ENCODE measurements around the gene SBF2. TPM values are rescaled to one million over a fixed set of nuclear protein-coding genes. Genes with fewer than 3 reads are reported as not detected.

The SBF2 gene
- total RNA-seq, 1 donor from 2014 or later, result 12.0 TPM

- H3K27ac Mint-ChIP-seq, result peak overlapping the region; percentile 46
- intact Hi-C loops (cut with micrococcal nuclease), result loop anchor here (10.0 kb wide), 2 partner anchors 703 to 1067 kb away; partner anchors contain the start of genes AMPD3, RPL27A and TRIM66
- POLR2A ChIA-PET, result interaction anchor here (1.1 kb wide), 1 partner anchor 222 kb away, joined by 3 read pairs; no protein-coding TSS in a partner anchor
- no peak for TF ChIP-seq CTCF (IDR thresholded peaks at IDR 0.05)
- ATAC-seq (ENCODE audit: low read depth), result no peak
- DNase-seq, result no peak
- no peaks in the 10 kb centered on the region for H3K9me3 Mint-ChIP-seq
- peaks cover 67% of the 10 kb centered on the region for H3K4me1 Mint-ChIP-seq
- H3K36me3 Mint-ChIP-seq (ENCODE audit: low read depth), result peaks cover 55% of the 10 kb centered on the region
- CTCF ChIA-PET, result interaction anchor here (1.2 kb wide), 1 partner anchor 23 kb away, joined by 3 read pairs; no protein-coding TSS in a partner anchor
- no peak overlapping the region for H3K4me3 Mint-ChIP-seq
- H3K27me3 Mint-ChIP-seq, result no peaks in the 10 kb centered on the region
Measured at GRCh38 chr11:9752091-9752490, 541.9 kb downstream of the SBF2 start.

DNA sequence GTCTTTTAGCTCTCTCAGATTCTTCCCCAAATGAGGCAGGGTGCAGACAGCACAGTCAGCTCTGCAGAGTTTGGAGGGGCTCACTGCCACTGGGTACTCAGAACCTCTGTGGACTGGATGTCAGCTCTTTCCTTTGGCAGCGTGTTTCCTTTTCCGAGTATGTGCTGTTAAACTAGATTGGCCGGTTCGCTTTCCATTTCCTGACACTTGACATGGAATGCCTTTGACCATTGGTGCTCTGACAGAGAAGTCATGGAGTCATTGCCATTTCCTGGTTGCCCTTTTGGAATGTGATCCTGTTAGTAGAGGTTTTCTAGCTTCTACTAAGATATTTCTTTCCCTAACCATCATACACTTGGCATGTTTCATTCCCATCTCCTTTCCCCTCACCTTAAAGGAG lies 543.5 kb downstream of the SBF2 start:
- peaks cover 67% of the 10 kb centered on the region for H3K4me1 Mint-ChIP-seq
- no peak overlapping the region for H3K4me3 Mint-ChIP-seq
- H3K9me3 Mint-ChIP-seq, result no peaks in the 10 kb centered on the region
- DNase-seq (no peak), ATAC-seq (ENCODE audit: low read depth) (no peak)
- no peaks in the 10 kb centered on the region for H3K27me3 Mint-ChIP-seq
- intact Hi-C loops (cut with micrococcal nuclease), result loop anchor here (10.0 kb wide), 2 partner anchors 704 to 1066 kb away; partner anchors contain the start of genes AMPD3, RPL27A and TRIM66
- H3K27ac Mint-ChIP-seq, result peak overlapping the region; percentile 55
- H3K36me3 Mint-ChIP-seq (ENCODE audit: low read depth), result peaks cover 68% of the 10 kb centered on the region
- ChIA-PET POLR2A (interaction anchor here (6.2 kb wide), 1 partner anchor 137 kb away, joined by 99 read pairs; no protein-coding TSS in a partner anchor), CTCF (interaction anchor here (0.6 to 5.8 kb wide), 8 partner anchors 9 to 243 kb away, joined by 3 to 101 read pairs (median 14); no protein-coding TSS in a partner anchor)
- no peak for TF ChIP-seq CTCF (IDR thresholded peaks at IDR 0.05)

DNA sequence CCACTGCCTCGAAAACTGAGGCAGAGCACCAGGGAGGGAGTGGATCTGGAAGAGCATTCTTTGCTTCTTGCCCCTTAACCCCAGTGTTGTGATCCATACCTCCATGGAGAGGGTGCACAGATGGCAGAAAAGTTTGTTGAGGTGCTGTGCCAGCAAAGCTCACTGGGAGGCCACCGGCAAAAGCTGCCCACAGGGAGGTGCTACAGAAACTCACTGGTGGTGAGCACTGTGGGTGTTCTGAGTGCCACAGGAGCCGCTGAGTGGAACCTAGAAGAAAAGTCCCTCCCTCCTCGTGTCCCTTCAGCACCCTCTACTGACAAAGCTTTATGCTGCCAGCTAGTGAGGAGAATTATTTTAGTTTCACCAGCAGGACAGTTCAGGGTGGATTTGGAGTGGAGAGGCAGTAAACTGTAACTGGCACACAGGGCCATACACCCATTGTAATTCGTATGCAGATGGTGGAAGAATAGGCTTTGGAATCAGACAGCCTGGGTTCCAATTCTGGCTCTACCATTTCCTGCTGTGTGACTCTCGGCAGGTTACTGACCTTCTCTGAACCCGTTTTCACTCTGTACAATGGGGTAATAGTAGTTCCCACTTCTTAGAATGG lies 545.6 kb downstream of the SBF2 start:
- Mint-ChIP-seq H3K4me1 (peaks cover 65% of the 10 kb centered on the region), H3K27me3 (no peaks in the 10 kb centered on the region), H3K9me3 (no peaks in the 10 kb centered on the region), H3K27ac (peak overlapping the region; percentile 77), H3K4me3 (peak overlapping the region; percentile 53), H3K36me3 (ENCODE audit: low read depth) (peaks cover 78% of the 10 kb centered on the region)
- ATAC-seq (ENCODE audit: low read depth), result peak; percentile 83
- ChIA-PET CTCF (interaction anchor here (0.6 to 5.8 kb wide), 43 partner anchors 9 to 559 kb away, joined by 3 to 101 read pairs (median 6); partner anchors contain the start of gene WEE1), POLR2A (interaction anchor here (0.6 to 6.2 kb wide), 25 partner anchors 9 to 213 kb away, joined by 3 to 99 read pairs (median 8); partner anchors contain the start of genes SWAP70 and WEE1)
- intact Hi-C loops (cut with micrococcal nuclease), result loop anchor here (1.0 to 2.0 kb wide), 5 partner anchors 52 to 213 kb away; partner anchors contain the start of genes SWAP70 and WEE1
- peak; percentile 76 for TF ChIP-seq CTCF (IDR thresholded peaks at IDR 0.05)
- peak; percentile 46 for DNase-seq

DNA sequence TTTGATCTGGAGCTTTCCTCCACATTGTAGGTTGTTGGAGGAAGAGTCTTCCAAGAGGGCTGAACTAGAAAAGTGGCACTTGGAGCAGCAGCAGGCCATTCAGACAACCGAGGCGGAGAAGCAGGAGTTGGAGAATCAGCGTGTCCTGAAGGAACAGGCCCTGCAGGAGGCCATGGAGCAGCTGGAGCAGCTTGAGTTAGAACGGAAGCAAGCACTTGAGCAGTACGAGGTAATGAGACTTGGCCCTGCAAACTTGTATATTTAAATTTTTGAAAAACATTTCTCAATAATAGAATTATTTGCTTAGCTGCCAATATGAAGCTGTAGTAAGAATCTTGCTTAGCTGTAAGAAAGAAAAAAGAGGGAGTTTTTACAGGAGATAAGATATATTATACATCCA lies 546.2 kb downstream of the SBF2 start:
- Mint-ChIP-seq H3K27ac (peak overlapping the region; percentile 77), H3K9me3 (no peaks in the 10 kb centered on the region), H3K36me3 (ENCODE audit: low read depth) (peaks cover 74% of the 10 kb centered on the region), H3K27me3 (no peaks in the 10 kb centered on the region), H3K4me3 (peak overlapping the region; percentile 53), H3K4me1 (peaks cover 59% of the 10 kb centered on the region)
- ChIA-PET POLR2A (interaction anchor here (0.6 to 6.2 kb wide), 26 partner anchors 9 to 213 kb away, joined by 3 to 99 read pairs (median 8); partner anchors contain the start of genes SWAP70 and WEE1), CTCF (interaction anchor here (0.7 to 5.8 kb wide), 35 partner anchors 10 to 240 kb away, joined by 3 to 101 read pairs (median 7); partner anchors contain the start of gene WEE1)
- DNase-seq, result no peak
- intact Hi-C loops (cut with micrococcal nuclease), result loop anchor here (1.0 to 2.0 kb wide), 5 partner anchors 51 to 213 kb away; partner anchors contain the start of genes SWAP70 and WEE1
- no peak for ATAC-seq (ENCODE audit: low read depth)
- TF ChIP-seq CTCF (IDR thresholded peaks at IDR 0.05), result no peak

DNA sequence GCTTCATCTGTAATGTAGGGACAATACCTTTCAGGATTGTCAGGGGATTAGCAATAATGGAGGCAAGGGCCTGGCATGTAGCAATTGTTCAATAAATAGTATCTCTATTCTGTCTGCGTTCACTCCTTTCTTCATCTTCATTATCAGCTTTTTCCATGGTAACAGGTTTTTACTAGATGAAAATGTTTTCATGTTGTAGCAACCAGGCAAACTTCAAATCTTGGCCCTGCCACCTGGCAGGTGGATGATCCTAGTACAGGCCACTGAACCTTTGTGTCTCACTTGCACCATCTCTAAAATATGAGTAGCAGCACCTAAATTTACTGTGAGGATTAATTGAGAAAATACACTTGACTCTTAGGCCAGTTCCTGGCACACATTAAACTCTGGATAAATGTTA lies 546.8 kb downstream of the SBF2 start:
- intact Hi-C loops (cut with micrococcal nuclease), result no loop called here
- ChIA-PET POLR2A (interaction anchor here (0.5 to 6.2 kb wide), 22 partner anchors 8 to 286 kb away, joined by 3 to 99 read pairs (median 7); partner anchors contain the start of genes SWAP70, WEE1 and ZNF143), CTCF (interaction anchor here (0.8 to 5.8 kb wide), 22 partner anchors 9 to 240 kb away, joined by 3 to 101 read pairs (median 11); partner anchors contain the start of gene WEE1)
- no peak for TF ChIP-seq CTCF (IDR thresholded peaks at IDR 0.05)
- H3K36me3 Mint-ChIP-seq (ENCODE audit: low read depth), result peaks cover 77% of the 10 kb centered on the region
- peaks cover 61% of the 10 kb centered on the region for H3K4me1 Mint-ChIP-seq
- no peaks in the 10 kb centered on the region for H3K27me3 Mint-ChIP-seq
- ATAC-seq (ENCODE audit: low read depth) (no peak), DNase-seq (no peak)
- H3K4me3 Mint-ChIP-seq, result peak overlapping the region; percentile 38
- no peaks in the 10 kb centered on the region for H3K9me3 Mint-ChIP-seq
- H3K27ac Mint-ChIP-seq, result peak overlapping the region; percentile 77
